ENCODE data around the gene LRRC40. TPM values are rescaled to one million over a fixed set of nuclear protein-coding genes. Genes with fewer than 3 reads are reported as not detected.

The LRRC40 gene
- total RNA-seq, 1 experiment from 2014 or later = 12.0 TPM

DNA sequence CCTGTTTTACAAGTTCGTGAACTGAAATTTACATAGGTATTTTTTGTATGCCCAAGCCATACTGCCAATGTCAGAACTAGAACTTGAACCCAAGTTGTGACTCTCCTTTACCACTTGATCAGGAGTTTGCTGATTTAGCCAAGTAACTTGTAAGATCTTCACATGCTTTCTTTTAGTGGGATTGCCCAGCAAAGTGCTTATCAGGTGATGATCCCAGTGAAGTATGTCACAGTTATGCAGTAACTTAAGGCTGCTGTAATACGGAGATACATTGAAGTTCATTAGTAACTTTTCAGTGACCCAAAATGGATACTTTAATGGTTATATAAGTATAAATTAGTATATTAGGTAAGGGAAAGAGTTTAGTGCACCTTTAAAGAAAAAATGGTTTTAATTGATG lies 19.6 kb upstream of the LRRC40 start:
- H3K4me1 ChIP-seq (replicated peaks; ENCODE audit: insufficient read depth) = peaks cover 17% of the 10 kb centered on the region
- no TSS peak for BruUV-seq (replicated peaks)

GRCh38 chr1:70222716-70223235 lies 17.4 kb upstream of the LRRC40 start:
- no TSS peak for BruUV-seq (replicated peaks)
- H3K79me2 ChIP-seq (ENCODE audit: low read depth) = peaks cover 83% of the 10 kb centered on the region

More for the DNA sequence above, 19.6 kb upstream of the LRRC40 start:
- Histone ChIP-seq H3K27me3 (ENCODE audit: insufficient read depth, low read depth) (no peaks in the 10 kb centered on the region), H4K20me1 (ENCODE audit: insufficient read depth) (peaks cover 54% of the 10 kb centered on the region), H3K79me2 (ENCODE audit: low read depth) (peaks cover 83% of the 10 kb centered on the region), H2AFZ (no peak overlapping the region), H3K4me3 (no peak overlapping the region), H3K9me2 (ENCODE audit: insufficient read depth) (no peaks in the 10 kb centered on the region), H3K27ac (no peak overlapping the region), H3F3A (ENCODE audit: insufficient read depth, low read depth) (peaks cover 34% of the 10 kb centered on the region), H3K36me3 (ENCODE audit: low read depth) (peaks cover 52% of the 10 kb centered on the region), H3K9me3 (ENCODE audit: insufficient read depth, low read depth) (no peaks in the 10 kb centered on the region), H3K4me2 (no peak overlapping the region)
- TF ChIP-seq, protein P1, sequence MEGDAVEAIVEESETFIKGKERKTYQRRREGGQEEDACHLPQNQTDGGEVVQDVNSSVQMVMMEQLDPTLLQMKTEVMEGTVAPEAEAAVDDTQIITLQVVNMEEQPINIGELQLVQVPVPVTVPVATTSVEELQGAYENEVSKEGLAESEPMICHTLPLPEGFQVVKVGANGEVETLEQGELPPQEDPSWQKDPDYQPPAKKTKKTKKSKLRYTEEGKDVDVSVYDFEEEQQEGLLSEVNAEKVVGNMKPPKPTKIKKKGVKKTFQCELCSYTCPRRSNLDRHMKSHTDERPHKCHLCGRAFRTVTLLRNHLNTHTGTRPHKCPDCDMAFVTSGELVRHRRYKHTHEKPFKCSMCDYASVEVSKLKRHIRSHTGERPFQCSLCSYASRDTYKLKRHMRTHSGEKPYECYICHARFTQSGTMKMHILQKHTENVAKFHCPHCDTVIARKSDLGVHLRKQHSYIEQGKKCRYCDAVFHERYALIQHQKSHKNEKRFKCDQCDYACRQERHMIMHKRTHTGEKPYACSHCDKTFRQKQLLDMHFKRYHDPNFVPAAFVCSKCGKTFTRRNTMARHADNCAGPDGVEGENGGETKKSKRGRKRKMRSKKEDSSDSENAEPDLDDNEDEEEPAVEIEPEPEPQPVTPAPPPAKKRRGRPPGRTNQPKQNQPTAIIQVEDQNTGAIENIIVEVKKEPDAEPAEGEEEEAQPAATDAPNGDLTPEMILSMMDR (conservative IDR thresholded peaks at IDR 0.05) = no peak
- TF ChIP-seq EZH2 (IDR thresholded peaks at IDR 0.05; ENCODE audit: low read depth) = no peak
- CTCF ChIA-PET = no interaction called here
- intact Hi-C loops (cut with micrococcal nuclease; ENCODE audit: unreplicated experiment) = no loop called here
- no peak for DNase-seq
- POLR2A ChIA-PET (ENCODE audit: unreplicated experiment) = no interaction called here

DNA sequence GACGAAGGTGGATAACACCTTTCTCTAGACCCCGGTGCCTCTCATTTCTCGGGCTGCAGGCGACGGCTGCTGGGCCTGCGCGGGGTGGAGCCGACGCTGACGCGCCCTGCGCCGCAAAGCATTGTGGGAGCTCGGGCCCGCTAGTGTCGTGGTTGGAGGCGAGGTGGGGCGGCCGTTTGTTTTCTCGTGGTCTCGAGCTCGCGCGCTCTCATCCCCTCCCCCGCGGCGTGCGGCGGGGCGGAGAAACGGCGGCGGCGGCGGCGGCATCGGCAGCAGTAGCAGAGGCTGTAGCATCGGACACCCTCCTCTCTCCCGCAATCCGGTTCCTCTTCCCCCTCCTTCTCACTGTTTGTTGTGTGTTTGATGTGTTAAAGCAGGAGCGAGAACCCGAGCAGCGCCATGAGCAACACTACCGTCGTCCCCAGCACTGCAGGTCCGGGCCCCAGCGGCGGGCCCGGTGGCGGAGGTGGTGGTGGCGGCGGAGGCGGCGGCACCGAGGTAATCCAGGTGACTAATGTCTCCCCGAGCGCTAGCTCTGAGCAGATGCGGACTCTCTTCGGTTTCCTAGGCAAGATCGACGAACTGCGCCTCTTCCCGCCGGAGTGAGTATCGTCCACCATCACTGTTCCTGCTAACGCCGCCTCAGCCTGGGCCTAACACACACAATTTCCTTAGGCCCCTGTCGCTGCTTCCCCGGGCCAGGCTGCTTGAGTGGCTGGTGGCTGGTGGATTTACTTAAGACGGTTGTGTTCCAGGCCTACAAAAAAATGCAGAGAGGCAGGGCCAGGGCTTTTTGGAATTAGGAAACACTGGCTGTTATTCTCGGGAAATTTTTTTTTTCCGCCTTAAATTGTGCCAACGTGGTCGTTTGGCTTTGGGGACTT lies 16.1 kb upstream of the LRRC40 start, which contains the start of gene SRSF11:
Gene SRSF11 (plus strand): TSS at position 143 of the 884 bp plus-strand sequence. CDS start 257 bp downstream, at position 400.
- Histone ChIP-seq H3K79me2 (ENCODE audit: low read depth) (peaks cover 83% of the 10 kb centered on the region), H3K36me3 (ENCODE audit: low read depth) (peaks cover 28% of the 10 kb centered on the region), H3K4me3 (peak within 1 kb of the TSS; percentile 66), H3K9me3 (ENCODE audit: insufficient read depth, low read depth) (no peaks in the 10 kb centered on the region), H3K4me1 (replicated peaks; ENCODE audit: insufficient read depth) (peaks cover 17% of the 10 kb centered on the region), H3K27me3 (ENCODE audit: insufficient read depth, low read depth) (no peaks in the 10 kb centered on the region), H3K4me2 (peak within 1 kb of the TSS; percentile 89), H3F3A (ENCODE audit: insufficient read depth, low read depth) (peaks cover 32% of the 10 kb centered on the region), H3K27ac (peak within 1 kb of the TSS; percentile 93), H2AFZ (peak within 1 kb of the TSS; percentile 79), H3K9me2 (ENCODE audit: insufficient read depth) (no peaks in the 10 kb centered on the region), H4K20me1 (ENCODE audit: insufficient read depth) (peaks cover 27% of the 10 kb centered on the region)
- DNase-seq = peak; percentile 82 to 97
- CTCF ChIA-PET = interaction anchor here (0.7 kb wide), 1 partner anchor 174 kb away, joined by 3 read pairs; no protein-coding TSS in a partner anchor
- intact Hi-C loops (cut with micrococcal nuclease; ENCODE audit: unreplicated experiment) = loop anchor here (1.0 to 2.0 kb wide), 2 partner anchors 16 to 189 kb away; partner anchors contain the start of genes CTH and LRRC40
- TSS peak; percentile 47 for BruUV-seq (replicated peaks)
- POLR2A ChIA-PET (ENCODE audit: unreplicated experiment) = interaction anchor here (0.5 to 1.0 kb wide), 5 partner anchors 15 to 1523 kb away, joined by 6 to 9 read pairs (median 6); partner anchors contain the start of gene ZRANB2
- no peak for TF ChIP-seq EZH2 (IDR thresholded peaks at IDR 0.05; ENCODE audit: low read depth)
- TF ChIP-seq, protein P1 (conservative IDR thresholded peaks at IDR 0.05) = no peak

More at GRCh38 chr1:70222716-70223235, 17.4 kb upstream of the LRRC40 start:
- peaks cover 17% of the 10 kb centered on the region for H3K4me1 ChIP-seq (replicated peaks; ENCODE audit: insufficient read depth)
- no peak for DNase-seq
- H4K20me1 ChIP-seq (ENCODE audit: insufficient read depth) = peaks cover 40% of the 10 kb centered on the region
- intact Hi-C loops (cut with micrococcal nuclease; ENCODE audit: unreplicated experiment) = no loop called here
- H3F3A ChIP-seq (ENCODE audit: insufficient read depth, low read depth) = peaks cover 32% of the 10 kb centered on the region
- H3K27me3 ChIP-seq (ENCODE audit: insufficient read depth, low read depth) = no peaks in the 10 kb centered on the region
- peaks cover 32% of the 10 kb centered on the region for H3K36me3 ChIP-seq (ENCODE audit: low read depth)
- peak overlapping the region; percentile 89 for H3K4me2 ChIP-seq
- H3K9me3 ChIP-seq (ENCODE audit: insufficient read depth, low read depth) = no peaks in the 10 kb centered on the region
- H3K27ac ChIP-seq = peak overlapping the region; percentile 93
- H3K4me3 ChIP-seq = peak overlapping the region; percentile 66
- no peaks in the 10 kb centered on the region for H3K9me2 ChIP-seq (ENCODE audit: insufficient read depth)
- TF ChIP-seq, protein P1 (conservative IDR thresholded peaks at IDR 0.05) = no peak
- no peak for TF ChIP-seq EZH2 (IDR thresholded peaks at IDR 0.05; ENCODE audit: low read depth)
- POLR2A ChIA-PET (ENCODE audit: unreplicated experiment) = no interaction called here
- CTCF ChIA-PET = no interaction called here
- H2AFZ ChIP-seq = no peak overlapping the region

Measured in PC-9 (cell line).